K562 (cell line): ENCODE measurements around the gene PIAS3. TPM values are rescaled to one million over a fixed set of nuclear protein-coding genes. Genes with fewer than 3 reads are reported as not detected.

Source experiments
- CBFA2T3 ChIP-seq: fragments of 450-650 bp; IDR thresholded peaks from 2 replicates; pipeline ENCODE4 v1.6.1; 2017
- CHD1 ChIP-seq: fragments of 200-600 bp; sonication (generic); IDR thresholded peaks from one replicate; pipeline ENCODE4 v1.6.1; 2012; ENCODE audit warnings: mild to moderate bottlenecking, moderate library complexity, low read length, inconsistent platforms
- FOXJ3 ChIP-seq: sonication (generic); formaldehyde crosslinking; IDR thresholded peaks from 2 replicates; pipeline ENCODE4 v1.4.0; 2020; ENCODE audit warnings: mild to moderate bottlenecking, missing genetic modification reagents
- HDAC6 ChIP-seq: IDR thresholded peaks from 2 replicates; pipeline ENCODE4 v1.6.1; 2012; ENCODE audit warnings: low read depth, mild to moderate bottlenecking, control low read depth, inconsistent platforms, low read length, moderate library complexity
- L3MBTL2 ChIP-seq: fragments of 450-650 bp; IDR thresholded peaks from 2 replicates; pipeline ENCODE4 v1.6.1; 2016; ENCODE audit warnings: mild to moderate bottlenecking, moderate library complexity
- MCM7 ChIP-seq, 2 experiments: fragments of 450-650 bp; IDR thresholded peaks; 2 replicates each; pipeline ENCODE4 v1.6.1; 2016 to 2018
- NR2C2 ChIP-seq, 2 experiments: fragments of 200-800 bp in 1 of 2; sonication (Bioruptor generic) in 1 of 2; sonication (generic) in 1 of 2; formaldehyde crosslinking in 1 of 2; IDR thresholded peaks; 2 replicates each; pipeline versions ENCODE4 v1.6.1 to v1.8.0; 2016 to 2022; ENCODE audit warnings: mild to moderate bottlenecking in 1 of 2, missing compliant biosample characterization in 1 of 2, missing genetic modification characterization in 1 of 2, missing genetic modification reagents in 1 of 2
- NR2F6 ChIP-seq: fragments of 450-650 bp; formaldehyde crosslinking; IDR thresholded peaks from 2 replicates; pipeline ENCODE4 v1.4.0; 2020; ENCODE audit warnings: mild to moderate bottlenecking
- NRF1 ChIP-seq, 2 experiments: fragments of 450-650 bp; IDR thresholded peaks in 1 of 2; conservative IDR thresholded peaks in 1 of 2; 2 replicates each; pipeline ENCODE4 v1.6.1; 2014; ENCODE audit warnings: mild to moderate bottlenecking in 2 of 2
- POLR2G ChIP-seq: fragments of 200-400 bp; formaldehyde crosslinking; IDR thresholded peaks from 2 replicates; pipeline ENCODE4 v1.6.1; 2017; ENCODE audit warnings: low read depth, mild to moderate bottlenecking, antibody characterized with exemption, low read length, moderate library complexity
- SMARCA5 ChIP-seq: fragments of 450-650 bp; IDR thresholded peaks from 2 replicates; pipeline ENCODE4 v1.6.1; 2016
- SRSF7 ChIP-seq: fragments of 200-400 bp; formaldehyde crosslinking; optimal IDR thresholded peaks from 2 replicates; pipeline ENCODE3; 2017; ENCODE audit warnings: mild to moderate bottlenecking, low read depth, low read length
- TBL1XR1 ChIP-seq, 2 experiments: IDR thresholded peaks; 2 replicates each; pipeline ENCODE4 v1.6.1; 2012; ENCODE audit warnings: improper control_type of control experiment in 2 of 2, low read length in 2 of 2, mild to moderate bottlenecking in 1 of 2
- ZC3H8 ChIP-seq: fragments of 450-650 bp; IDR thresholded peaks from 2 replicates; pipeline ENCODE4 v1.6.1; 2017
- polyA plus RNA-seq, 8 experiments: library from polyadenylated mRNA; depleted of rRNA in 4 of 8; stranded (reverse) in 5 of 8; unstranded in 3 of 8; fragments of >200 nt; fragmentation: Nextera tagmentation in 2 of 8; fragmentation: Illumina TruSeq in 1 of 8; extraction: Ambion mirVana in 2 of 8; extraction: Trizol in 1 of 8; gene quantifications; 2 replicates each; pipeline versions ENCODE4 v1.2.1 to v1.2.3, GENCODE V29; 2011 to 2014; ENCODE audit warnings: inconsistent platforms in 1 of 8, missing spikeins in 1 of 8
- total RNA-seq, 7 experiments: library from RNA; depleted of rRNA in 6 of 7; stranded (reverse); fragments of >200 nt in 6 of 7; fragmentation: Illumina TruSeq in 2 of 7; extraction: Trizol in 2 of 7; gene quantifications; 2 replicates each; pipeline versions ENCODE4 v1.2.1 to v1.2.3, GENCODE V29; 2011 to 2021; ENCODE audit warnings: low replicate concordance in 1 of 7
- TF ChIP-seq, protein P1 (sequence below), 2 experiments: fragments of 450-650 bp; formaldehyde crosslinking in 1 of 2; IDR thresholded peaks; 2 replicates each; pipeline versions ENCODE4 v1.4.0 to v1.6.1; 2014 to 2020; ENCODE audit warnings: mild to moderate bottlenecking in 2 of 2, borderline replicate concordance in 1 of 2, low read depth in 1 of 2
- TF ChIP-seq, protein P2 (sequence below): sonication (generic); formaldehyde crosslinking; IDR thresholded peaks from 2 replicates; pipeline ENCODE4 v1.8.1; 2023; ENCODE audit warnings: mild to moderate bottlenecking, missing genetic modification reagents
- TF ChIP-seq, protein P3 (sequence below): sonication (generic); formaldehyde crosslinking; IDR thresholded peaks from 2 replicates; pipeline ENCODE4 v1.8.0; 2023; ENCODE audit warnings: mild to moderate bottlenecking, missing genetic modification reagents

Gene PIAS3
- total and polyA plus RNA-seq, 9 of the 15 experiments (the other 6 are each of a cell fraction or from before 2014, with no cell fraction given) = 1.1 to 25.6 (median 7.9) TPM

DNA sequence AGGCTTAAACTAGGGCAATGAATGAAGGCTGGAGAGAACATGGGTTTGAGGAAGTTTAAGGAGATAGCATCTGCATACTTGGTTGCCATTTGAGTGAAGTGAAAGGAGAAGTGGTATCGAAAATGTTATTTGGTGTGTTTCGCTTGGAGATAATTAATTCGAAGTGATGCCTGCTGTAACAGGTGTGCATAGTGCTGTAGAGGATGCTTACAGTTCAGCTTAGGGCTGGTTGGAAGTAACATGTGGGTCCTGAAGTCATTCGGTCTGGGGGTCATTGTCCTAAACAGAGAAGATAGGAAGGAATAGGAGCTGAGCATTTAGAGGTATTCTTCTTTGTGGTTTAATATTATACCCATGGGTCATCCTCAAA is 13.8 kb downstream of the PIAS3 start (continued):
- no peak for TF ChIP-seq SRSF7
- no peak for TF ChIP-seq TBL1XR1 (IDR thresholded peaks at IDR 0.05; ENCODE audit: low read length in 2 of 2)
- TF ChIP-seq, protein P1, sequence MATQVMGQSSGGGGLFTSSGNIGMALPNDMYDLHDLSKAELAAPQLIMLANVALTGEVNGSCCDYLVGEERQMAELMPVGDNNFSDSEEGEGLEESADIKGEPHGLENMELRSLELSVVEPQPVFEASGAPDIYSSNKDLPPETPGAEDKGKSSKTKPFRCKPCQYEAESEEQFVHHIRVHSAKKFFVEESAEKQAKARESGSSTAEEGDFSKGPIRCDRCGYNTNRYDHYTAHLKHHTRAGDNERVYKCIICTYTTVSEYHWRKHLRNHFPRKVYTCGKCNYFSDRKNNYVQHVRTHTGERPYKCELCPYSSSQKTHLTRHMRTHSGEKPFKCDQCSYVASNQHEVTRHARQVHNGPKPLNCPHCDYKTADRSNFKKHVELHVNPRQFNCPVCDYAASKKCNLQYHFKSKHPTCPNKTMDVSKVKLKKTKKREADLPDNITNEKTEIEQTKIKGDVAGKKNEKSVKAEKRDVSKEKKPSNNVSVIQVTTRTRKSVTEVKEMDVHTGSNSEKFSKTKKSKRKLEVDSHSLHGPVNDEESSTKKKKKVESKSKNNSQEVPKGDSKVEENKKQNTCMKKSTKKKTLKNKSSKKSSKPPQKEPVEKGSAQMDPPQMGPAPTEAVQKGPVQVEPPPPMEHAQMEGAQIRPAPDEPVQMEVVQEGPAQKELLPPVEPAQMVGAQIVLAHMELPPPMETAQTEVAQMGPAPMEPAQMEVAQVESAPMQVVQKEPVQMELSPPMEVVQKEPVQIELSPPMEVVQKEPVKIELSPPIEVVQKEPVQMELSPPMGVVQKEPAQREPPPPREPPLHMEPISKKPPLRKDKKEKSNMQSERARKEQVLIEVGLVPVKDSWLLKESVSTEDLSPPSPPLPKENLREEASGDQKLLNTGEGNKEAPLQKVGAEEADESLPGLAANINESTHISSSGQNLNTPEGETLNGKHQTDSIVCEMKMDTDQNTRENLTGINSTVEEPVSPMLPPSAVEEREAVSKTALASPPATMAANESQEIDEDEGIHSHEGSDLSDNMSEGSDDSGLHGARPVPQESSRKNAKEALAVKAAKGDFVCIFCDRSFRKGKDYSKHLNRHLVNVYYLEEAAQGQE (IDR thresholded peaks at IDR 0.05; ENCODE audit: borderline replicate concordance) = no peak
- TF ChIP-seq, protein P1 (CRISPR knock-in tag; IDR thresholded peaks at IDR 0.05; ENCODE audit: low read depth) = no peak
- TF ChIP-seq SMARCA5 = peak; percentile 32; the same call in 1 of the 2 replicates
- TF ChIP-seq ZC3H8 = no peak
- TF ChIP-seq FOXJ3 (CRISPR knock-in tag) = no peak
- no peak for TF ChIP-seq MCM7 (IDR thresholded peaks at IDR 0.05)
- no peak for TF ChIP-seq POLR2G
- TF ChIP-seq, protein P2, sequence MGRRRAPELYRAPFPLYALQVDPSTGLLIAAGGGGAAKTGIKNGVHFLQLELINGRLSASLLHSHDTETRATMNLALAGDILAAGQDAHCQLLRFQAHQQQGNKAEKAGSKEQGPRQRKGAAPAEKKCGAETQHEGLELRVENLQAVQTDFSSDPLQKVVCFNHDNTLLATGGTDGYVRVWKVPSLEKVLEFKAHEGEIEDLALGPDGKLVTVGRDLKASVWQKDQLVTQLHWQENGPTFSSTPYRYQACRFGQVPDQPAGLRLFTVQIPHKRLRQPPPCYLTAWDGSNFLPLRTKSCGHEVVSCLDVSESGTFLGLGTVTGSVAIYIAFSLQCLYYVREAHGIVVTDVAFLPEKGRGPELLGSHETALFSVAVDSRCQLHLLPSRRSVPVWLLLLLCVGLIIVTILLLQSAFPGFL = 0 out of 2 replicates have a peak, but pooled peaks have one; percentile 40
- TF ChIP-seq NR2C2 (CRISPR knock-in tag; IDR thresholded peaks at IDR 0.05) = no peak
- no peak for TF ChIP-seq NR2C2 (tag; IDR thresholded peaks at IDR 0.05)
- TF ChIP-seq CHD1 = no peak
- TF ChIP-seq NR2F6 (CRISPR knock-in tag) = no peak
- TF ChIP-seq NRF1 (conservative IDR thresholded peaks at IDR 0.05 in 1 of 2, IDR thresholded peaks at IDR 0.05 in 1 of 2) = no peak
- TF ChIP-seq HDAC6 = no peak
- TF ChIP-seq CBFA2T3 = no peak
- no peak for TF ChIP-seq L3MBTL2
- TF ChIP-seq, protein P3, sequence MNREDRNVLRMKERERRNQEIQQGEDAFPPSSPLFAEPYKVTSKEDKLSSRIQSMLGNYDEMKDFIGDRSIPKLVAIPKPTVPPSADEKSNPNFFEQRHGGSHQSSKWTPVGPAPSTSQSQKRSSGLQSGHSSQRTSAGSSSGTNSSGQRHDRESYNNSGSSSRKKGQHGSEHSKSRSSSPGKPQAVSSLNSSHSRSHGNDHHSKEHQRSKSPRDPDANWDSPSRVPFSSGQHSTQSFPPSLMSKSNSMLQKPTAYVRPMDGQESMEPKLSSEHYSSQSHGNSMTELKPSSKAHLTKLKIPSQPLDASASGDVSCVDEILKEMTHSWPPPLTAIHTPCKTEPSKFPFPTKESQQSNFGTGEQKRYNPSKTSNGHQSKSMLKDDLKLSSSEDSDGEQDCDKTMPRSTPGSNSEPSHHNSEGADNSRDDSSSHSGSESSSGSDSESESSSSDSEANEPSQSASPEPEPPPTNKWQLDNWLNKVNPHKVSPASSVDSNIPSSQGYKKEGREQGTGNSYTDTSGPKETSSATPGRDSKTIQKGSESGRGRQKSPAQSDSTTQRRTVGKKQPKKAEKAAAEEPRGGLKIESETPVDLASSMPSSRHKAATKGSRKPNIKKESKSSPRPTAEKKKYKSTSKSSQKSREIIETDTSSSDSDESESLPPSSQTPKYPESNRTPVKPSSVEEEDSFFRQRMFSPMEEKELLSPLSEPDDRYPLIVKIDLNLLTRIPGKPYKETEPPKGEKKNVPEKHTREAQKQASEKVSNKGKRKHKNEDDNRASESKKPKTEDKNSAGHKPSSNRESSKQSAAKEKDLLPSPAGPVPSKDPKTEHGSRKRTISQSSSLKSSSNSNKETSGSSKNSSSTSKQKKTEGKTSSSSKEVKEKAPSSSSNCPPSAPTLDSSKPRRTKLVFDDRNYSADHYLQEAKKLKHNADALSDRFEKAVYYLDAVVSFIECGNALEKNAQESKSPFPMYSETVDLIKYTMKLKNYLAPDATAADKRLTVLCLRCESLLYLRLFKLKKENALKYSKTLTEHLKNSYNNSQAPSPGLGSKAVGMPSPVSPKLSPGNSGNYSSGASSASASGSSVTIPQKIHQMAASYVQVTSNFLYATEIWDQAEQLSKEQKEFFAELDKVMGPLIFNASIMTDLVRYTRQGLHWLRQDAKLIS (CRISPR knock-in tag) = peak; percentile 74; the same call in 1 of the 2 replicates
